GM15510 (cell line): ENCODE results near the gene LSMEM2.

Experiments used
- POLR2A ChIP-seq: IDR thresholded peaks from 3 replicates; pipeline ENCODE4 v1.6.1; 2011; ENCODE audit warnings: borderline replicate concordance; ENCODE audit not compliant: insufficient read length; ENCODE audit errors: extremely low read depth

The LSMEM2 gene

GRCh38 chr3:50242851-50243542 lies 35.9 kb upstream of the LSMEM2 start:
- TF ChIP-seq POLR2A: no peak

- no peak for TF ChIP-seq POLR2A
These were observed 35.4 kb upstream of the LSMEM2 start for GRCh38 chr3:50243543-50243895.

- no peak for TF ChIP-seq POLR2A
These were observed 33.6 kb upstream of the LSMEM2 start for GRCh38 chr3:50245251-50245745.

- peak; percentile 23 for TF ChIP-seq POLR2A
These were observed 32.9 kb upstream of the LSMEM2 start for GRCh38 chr3:50245831-50246516.

DNA sequence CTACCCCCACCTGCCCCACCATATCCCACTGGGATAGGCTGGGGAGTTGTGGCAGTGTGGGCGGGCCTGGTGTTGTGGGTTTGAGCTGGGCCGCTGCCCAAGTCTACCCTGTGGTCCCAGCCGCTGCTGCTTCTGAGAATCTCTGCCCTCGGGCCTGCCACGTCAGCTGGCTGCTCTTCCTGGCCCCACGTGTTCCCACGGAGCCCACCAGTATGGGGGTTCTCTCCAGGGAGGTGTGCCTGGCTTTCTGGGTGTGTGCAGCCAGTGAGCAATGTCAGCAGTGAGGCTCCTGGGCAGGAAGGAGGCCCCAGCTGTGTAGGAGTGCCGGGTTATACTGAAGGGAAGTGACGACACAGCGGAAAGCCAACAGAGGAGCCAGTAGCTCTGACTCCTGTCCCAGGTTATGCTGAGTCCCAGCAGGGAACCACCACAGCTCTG lies 32.4 kb upstream of the LSMEM2 start:
- peak; percentile 24 for TF ChIP-seq POLR2A

- TF ChIP-seq POLR2A: no peak
These were observed 30.5 kb upstream of the LSMEM2 start for GRCh38 chr3:50248387-50248786.

- no peak for TF ChIP-seq POLR2A
These were observed 29.4 kb upstream of the LSMEM2 start for GRCh38 chr3:50249457-50249856.

- no peak for TF ChIP-seq POLR2A
These were observed 28.4 kb upstream of the LSMEM2 start for GRCh38 chr3:50250514-50250913.

DNA sequence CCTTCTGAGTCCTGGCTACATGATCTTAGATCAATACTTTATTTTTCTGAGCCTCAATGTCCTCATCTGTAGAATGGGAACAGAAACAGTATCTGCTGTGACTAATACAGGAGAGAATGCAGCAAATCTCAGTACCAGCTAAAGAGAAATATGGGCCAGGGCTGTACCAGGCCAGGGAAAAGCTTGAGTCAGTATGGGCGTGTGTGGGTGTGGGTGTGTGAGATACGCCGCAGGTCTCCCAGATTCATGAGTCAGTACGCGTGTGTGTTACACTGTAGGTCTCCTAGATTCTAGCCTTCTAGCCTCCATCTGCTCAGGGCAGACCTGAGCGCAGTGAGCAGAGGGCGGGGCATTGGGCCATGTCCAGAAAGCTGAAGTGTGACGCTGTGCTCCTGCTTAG lies 27.7 kb upstream of the LSMEM2 start:
- no peak for TF ChIP-seq POLR2A

DNA sequence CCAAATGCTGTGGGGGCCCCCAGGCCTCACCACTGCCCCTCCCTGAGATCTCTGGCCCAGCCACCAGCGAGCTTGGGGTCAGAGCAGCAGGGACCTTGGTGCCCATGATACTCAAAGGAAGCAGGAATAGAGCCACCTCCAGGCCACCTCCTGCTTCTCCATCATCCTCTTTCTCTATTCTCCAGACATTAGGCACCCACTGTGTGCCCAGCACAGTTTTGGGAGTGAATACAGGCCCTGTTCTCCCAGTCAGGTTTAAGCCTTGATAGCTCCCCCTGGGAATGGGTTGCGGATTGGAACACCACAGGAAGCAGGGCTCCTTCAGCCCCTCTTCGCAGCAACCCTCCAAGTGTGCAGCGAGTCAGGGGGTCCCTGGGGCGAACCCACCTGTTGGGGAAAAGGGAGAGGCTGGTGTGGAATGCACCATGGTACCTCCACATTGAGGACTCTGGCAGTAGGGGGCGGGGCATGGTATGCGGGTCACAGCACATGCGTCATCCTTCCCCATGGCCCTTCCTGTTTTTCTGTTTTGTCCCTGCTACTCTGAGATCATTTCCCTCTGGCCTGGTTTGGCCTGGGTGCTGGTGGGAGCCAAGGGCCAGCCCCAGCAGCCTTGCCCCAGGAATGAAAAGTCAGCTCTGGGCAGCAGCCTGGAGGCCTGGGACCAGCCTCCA lies 24.2 kb upstream of the LSMEM2 start:
- TF ChIP-seq POLR2A: no peak

GRCh38 chr3:50255251-50255615 lies 23.7 kb upstream of the LSMEM2 start:
- TF ChIP-seq POLR2A: no peak

- TF ChIP-seq POLR2A: no peak
These were observed 21.7 kb upstream of the LSMEM2 start for GRCh38 chr3:50256978-50257890.

DNA sequence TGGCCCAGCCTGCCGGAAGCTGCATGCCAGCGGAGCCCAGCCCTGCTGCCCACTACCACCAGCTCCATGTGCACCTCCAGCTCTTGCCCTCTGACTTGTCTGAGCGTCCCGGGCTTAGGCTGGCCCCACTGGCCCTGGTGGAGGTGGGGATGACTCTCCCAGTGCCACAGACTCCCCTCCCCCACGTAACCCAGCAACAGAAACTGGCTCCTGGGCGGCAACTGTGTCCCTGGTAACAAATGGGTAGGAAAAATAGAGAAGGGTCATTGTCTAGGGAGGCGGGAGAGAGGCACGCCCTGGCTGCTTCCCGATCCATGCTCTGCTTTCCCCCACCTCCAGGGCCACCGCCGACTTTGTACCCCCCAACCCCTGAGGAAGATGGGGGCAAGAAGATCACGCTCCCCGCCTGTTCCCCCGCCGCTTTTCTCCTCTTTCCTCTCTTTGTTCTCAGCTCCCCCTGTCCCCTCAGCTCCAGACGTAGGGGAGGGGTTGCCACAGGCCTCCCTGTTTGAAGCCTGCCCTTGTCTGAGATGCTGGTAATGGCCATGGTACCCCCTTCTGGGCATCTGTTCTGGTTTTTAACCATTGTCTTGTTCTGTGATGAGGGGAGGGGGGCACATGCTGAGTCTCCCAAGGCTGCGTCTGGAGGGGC lies 20.7 kb upstream of the LSMEM2 start:
- TF ChIP-seq POLR2A: no peak

- no peak for TF ChIP-seq POLR2A
These were observed 19.9 kb upstream of the LSMEM2 start for GRCh38 chr3:50258979-50259378.
